ENCODE results near the gene FKBP10.
"Not testable (repeated sequence)": the region's sequence is repeated elsewhere in the genome, so short reads cannot be mapped to it uniquely, and the experiment has no call there.

FKBP10 gene

DNA sequence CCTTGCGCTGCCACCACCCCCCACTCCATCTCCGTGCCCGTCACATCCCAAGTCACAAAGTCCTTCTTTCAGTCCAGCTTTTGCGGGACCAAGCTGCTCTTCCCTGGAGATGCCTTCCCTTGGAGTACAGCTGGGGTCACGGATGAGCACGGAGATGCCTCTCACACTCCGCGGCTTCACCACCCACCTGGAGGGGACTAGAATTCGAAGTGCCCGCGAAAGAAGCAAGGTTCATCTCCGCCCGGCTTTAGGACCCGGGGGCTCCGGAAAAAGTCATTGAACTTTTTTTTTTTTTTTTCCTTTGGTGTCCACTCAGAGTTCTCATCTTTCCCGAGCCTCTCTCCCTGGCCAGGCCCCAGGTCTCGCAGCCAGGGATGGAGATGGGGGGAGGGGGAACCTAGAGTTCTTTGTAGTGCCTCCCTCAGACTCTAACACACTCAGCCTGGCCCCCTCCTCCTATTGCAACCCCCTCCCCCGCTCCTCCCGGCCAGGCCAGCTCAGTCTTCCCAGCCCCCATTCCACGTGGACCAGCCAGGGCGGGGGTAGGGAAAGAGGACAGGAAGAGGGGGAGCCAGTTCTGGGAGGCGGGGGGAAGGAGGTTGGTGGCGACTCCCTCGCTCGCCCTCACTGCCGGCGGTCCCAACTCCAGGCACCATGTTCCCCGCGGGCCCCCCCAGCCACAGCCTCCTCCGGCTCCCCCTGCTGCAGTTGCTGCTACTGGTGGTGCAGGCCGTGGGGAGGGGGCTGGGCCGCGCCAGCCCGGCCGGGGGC, at the start of gene FKBP10:
Gene FKBP10 (plus strand): TSS at position 624 of the 771 bp plus-strand sequence. CDS start 31 bp downstream, at position 655.
- peak; percentile 41 for DNase-seq

DNA sequence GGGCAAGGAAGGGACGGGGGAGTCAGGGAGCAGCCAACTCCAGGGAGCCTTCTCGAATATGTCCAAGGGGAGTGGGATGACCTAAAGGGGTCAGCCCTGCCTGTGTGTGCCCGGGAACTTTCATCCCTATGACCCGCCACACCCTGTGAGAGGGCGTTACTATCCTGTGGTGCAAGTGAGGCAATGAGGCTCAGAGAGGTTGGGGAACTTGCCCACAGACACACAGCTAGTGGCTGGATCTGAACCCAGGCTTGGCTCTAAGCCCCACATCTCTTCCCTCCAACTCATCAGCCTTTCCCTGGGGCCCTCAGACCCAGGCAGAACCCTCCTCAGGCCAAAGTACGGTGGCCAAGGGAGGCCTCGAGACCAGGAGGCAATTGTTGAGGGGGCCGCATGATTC, 49.5 kb upstream of the FKBP10 start:
- DNase-seq: no peak

DNA sequence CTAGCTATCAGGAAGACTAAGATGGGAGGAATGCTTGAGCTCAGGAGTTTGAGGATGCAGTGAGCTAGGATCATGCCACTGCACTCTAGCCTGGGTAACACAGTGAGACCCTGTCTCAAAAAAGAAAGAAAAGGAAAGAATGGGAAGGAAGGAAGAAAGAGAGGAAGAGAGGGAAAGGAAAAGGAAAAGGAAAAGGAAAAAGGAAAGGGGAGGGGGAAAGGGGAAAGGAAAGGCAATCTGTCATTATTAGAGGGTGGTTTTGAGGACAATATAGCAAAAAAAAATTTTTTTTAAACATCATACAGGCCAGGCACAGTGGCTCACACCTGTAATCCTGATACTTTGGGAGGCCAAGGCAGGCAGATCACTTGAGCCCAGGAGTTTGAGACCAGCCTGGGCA, 46.7 kb upstream of the FKBP10 start:
- DNase-seq: no peak

- DNase-seq: no peak
Observed at GRCh38 chr17:41767324-41768042, 45.3 kb upstream of the FKBP10 start.

- DNase-seq: no peak
Observed at GRCh38 chr17:41768682-41769288, 44.0 kb upstream of the FKBP10 start.

GRCh38 chr17:41769346-41769862, 43.4 kb upstream of the FKBP10 start:
- DNase-seq: no peak

DNA sequence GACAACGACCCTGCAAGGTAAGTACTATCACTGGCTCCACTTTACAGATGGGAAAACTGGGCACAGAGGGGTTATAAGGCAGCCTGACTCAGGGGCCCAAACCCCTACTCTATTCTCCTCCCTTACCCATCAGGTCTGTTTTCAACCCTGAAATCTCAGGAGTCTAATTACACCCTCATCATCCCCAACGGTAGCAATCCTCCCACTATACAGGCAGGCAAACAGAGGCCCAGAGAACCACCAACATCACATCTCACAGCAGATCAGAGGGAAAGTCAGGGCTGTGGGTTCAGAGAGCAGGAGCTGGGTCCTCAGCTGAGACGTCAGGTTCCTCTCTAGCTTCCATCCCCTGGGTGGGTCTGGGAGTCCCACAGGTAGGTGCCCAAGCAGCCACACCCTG, 42.8 kb upstream of the FKBP10 start:
- no peak for DNase-seq

DNA sequence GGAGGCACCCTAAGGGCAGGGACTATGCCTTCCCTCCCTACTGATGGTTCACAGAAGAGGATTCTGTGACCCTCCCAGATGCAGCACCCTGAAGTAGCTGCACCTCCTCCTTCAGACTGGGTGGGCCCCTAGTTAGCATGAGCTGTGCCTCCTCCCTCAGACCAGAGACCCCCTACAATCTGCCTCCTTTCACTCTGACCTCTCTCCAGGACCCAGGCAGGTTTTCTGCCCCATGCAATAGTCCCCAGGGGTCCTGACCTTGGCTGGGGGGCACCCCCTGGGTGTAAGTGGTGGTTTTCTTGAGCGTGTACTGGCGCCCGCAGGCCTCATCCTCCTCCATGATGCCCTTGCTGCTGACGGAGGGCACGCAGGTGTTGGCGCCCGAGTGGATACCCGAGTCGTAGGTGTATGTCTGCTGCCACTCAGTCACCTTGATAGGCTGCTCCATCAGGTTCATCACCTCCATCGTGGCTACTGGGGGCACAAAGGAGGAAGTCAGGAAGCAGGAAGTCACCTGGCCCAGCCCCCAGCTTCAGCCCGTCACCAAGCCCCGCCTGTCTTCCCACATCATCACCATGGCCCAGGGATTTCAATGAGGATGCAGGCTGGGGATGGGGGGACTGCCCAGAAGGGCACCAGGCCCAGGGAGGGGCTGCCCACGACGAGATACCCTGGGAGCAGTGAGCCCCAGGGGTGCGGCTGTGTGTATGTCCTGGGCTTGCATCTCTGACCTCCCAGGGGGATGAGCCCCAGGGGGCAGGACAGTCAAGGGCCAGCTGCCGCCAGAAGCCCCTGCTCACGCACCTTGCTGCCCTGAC, 41.2 kb upstream of the FKBP10 start:
- DNase-seq: no peak

DNA sequence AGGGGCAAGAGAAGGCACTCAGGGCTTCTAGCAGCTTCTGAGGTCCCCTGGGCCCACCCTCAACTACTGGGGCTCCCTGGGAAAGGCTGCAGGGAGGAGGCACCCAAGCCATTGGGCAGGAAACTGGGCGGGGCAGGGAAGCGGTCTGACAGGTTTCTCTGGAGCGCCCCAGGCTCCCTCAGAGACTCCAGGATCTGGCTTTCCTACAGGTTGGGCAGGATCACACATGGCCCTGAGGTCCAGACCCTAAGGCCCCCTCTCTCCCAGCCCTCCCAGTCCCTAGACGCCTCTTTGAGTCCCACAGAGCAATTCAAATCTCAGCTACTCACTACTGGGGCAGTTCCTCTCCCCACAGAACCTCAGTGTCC, 40.6 kb upstream of the FKBP10 start:
- DNase-seq: no peak

GRCh38 chr17:41772586-41773189, 40.1 kb upstream of the FKBP10 start:
- DNase-seq: no peak

DNA sequence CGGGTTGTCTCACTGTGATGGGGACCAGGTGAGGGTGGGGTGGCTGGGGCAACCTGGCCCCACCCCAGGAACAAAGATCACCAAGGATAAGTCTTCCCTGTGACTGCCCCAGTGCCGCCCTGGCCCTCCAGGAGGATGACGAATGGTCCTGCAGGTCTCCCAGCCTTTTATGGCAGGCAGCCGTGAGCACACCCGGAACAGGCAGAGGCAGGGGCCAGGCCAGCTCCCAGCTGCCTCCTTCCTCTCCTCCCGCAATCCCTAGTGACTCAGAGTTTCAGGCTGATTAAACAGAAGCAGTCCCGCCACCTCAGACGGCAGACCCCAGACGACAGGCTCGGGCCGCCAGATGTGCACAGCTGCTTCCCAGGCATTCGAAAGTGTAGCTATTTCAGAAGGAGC, 39.6 kb upstream of the FKBP10 start:
- no peak for DNase-seq

DNA sequence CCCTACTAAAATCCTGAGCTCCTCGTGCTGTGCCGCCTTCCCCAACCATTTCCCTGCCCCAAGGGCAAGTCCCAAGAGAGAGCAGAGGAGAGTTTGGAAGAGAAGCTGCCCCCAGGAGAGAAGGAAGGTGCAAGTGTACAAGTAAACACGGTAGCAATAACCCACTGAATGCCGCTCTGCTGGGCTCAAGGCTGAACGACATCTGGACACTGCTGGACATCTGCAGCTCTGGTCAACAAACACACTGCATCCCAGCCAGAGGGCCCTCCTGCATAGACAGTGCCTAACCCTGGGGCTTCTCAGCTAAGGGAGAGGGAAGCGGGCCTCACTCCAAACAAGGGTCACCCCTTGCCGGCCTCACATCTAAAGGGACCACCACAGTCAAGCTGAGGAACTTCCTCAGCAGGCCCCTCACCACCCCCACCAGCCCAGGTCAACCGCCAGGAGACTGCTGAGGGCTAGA, 39.0 kb upstream of the FKBP10 start:
- DNase-seq: no peak

DNA sequence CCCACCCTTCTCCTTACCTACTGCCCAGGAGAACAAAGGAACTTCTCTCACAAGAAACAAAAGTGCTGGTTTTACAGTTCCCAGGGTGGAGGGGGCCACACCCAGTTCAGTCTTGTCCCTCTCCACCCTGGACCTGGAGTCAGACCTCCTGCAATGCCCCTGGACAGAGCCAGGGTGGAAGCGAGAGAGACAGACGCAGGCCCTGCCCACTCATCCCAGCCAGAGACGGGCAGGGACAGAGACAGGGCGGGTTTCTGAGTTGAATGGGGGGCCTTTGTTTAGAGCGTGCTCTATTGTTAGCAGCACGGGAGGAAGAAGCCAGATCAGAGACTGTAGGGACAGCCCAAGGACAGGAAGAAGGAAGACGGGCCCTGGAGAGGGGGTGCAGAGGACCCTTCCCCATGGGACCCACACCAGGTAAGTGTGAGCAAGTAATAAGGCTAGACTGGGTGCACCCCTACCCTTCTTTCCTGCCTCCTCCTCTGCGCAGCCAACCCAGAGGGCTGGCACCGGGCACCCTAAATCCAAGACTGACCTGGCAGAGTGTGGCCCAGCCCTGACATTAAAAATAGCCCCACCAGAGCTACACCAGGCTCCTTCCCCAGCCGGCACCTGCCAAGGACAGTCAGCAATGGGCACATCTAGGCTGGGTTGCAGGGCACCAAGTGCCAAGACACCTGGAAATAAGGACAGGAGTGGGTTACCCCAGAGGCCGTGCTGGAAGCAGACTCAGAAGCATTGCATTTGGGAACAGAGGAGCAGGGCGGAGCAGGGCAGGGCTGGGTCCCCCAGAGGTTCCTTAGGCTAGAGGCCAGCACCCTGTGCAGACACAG, 37.2 kb upstream of the FKBP10 start:
- DNase-seq: no peak

DNA sequence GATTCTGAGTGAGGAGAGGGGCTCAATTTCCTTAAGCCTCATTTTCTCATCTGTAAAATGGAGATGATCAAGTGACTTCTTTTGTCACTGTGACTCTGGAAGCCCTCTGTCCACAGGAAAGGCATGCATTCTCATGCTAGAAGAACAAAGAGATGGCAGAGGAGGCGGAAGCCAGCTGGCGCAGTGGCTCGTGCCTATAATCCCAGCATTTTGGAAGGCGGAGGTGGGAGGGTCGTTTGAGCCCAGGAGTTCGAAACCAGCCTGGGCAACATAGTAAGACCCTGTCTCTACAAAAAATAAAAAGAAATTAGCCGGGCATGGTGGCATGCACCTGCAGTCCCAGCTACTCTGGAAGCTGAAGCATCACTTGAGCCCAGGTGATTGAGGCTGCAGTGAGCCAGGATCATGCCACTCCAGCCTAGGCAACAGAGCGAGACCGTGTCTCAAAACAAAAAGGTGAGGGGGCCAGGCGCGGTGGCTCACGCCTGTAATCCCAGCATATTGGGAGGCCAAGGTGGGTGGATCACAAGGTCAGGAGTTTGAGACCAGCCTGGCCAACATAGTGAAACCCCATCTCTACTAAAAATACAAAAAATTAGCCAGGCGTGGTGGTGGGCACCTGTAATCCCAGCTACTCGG, 36.4 kb upstream of the FKBP10 start:
- DNase-seq: not testable (repeated sequence)

DNA sequence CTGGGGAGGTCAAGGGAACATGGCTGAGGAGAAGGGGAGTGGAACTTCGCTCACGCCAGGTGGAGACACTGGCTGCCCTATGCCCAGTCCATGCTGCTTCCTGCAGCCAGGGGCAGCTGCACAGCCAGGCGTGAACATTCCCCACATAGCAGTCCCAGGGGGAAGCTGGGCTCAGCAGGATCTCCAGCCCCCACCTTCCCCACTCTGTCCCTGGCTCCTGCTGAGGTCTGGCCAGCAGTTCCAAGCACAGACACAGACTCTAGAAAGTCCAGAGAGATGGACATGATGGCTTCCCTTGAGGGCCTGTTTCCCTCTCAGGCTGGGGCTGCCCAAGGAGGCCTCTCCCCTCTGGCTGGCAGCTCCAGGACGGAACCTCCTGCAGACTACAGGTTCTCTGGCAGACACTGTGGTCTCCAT, 35.6 kb upstream of the FKBP10 start:
- DNase-seq: no peak

- DNase-seq: no peak
Observed at GRCh38 chr17:41777574-41778188, 35.1 kb upstream of the FKBP10 start.

GRCh38 chr17:41779954-41780353, 32.9 kb upstream of the FKBP10 start:
- no peak for DNase-seq

GRCh38 chr17:41781404-41782110, 31.2 kb upstream of the FKBP10 start:
- no peak for DNase-seq

GRCh38 chr17:41782142-41782541, 30.7 kb upstream of the FKBP10 start:
- DNase-seq: no peak
